SK-N-DZ (cell line): Measurements from ENCODE around the gene FITM2. TPM values are rescaled to one million over a fixed set of nuclear protein-coding genes. Genes with fewer than 3 reads are reported as not detected.
"Not testable (repeated sequence)": the region's sequence is repeated elsewhere in the genome, so short reads cannot be mapped to it uniquely, and the experiment has no call there.

Experiments used
- DNase-seq: peaks from one replicate; pipeline ENCODE4 v3.0.0-alpha.2; 2015; ENCODE audit warnings: low spot score
- polyA plus RNA-seq, 2 experiments: library from polyadenylated mRNA; depleted of rRNA; stranded (reverse); fragments of >200 nt; gene quantifications; 2 replicates each; pipeline ENCODE4 v1.2.3, GENCODE V29; 2014

The FITM2 gene, protein sequence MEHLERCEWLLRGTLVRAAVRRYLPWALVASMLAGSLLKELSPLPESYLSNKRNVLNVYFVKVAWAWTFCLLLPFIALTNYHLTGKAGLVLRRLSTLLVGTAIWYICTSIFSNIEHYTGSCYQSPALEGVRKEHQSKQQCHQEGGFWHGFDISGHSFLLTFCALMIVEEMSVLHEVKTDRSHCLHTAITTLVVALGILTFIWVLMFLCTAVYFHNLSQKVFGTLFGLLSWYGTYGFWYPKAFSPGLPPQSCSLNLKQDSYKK
- 6.6 and 6.8 TPM in 2 replicates for polyA plus RNA-seq (2014; cell fraction: cytosol; rRNA removed)
- 5.0 and 5.9 TPM in 2 replicates for polyA plus RNA-seq (2014; cell fraction: nucleus; rRNA removed)

DNA sequence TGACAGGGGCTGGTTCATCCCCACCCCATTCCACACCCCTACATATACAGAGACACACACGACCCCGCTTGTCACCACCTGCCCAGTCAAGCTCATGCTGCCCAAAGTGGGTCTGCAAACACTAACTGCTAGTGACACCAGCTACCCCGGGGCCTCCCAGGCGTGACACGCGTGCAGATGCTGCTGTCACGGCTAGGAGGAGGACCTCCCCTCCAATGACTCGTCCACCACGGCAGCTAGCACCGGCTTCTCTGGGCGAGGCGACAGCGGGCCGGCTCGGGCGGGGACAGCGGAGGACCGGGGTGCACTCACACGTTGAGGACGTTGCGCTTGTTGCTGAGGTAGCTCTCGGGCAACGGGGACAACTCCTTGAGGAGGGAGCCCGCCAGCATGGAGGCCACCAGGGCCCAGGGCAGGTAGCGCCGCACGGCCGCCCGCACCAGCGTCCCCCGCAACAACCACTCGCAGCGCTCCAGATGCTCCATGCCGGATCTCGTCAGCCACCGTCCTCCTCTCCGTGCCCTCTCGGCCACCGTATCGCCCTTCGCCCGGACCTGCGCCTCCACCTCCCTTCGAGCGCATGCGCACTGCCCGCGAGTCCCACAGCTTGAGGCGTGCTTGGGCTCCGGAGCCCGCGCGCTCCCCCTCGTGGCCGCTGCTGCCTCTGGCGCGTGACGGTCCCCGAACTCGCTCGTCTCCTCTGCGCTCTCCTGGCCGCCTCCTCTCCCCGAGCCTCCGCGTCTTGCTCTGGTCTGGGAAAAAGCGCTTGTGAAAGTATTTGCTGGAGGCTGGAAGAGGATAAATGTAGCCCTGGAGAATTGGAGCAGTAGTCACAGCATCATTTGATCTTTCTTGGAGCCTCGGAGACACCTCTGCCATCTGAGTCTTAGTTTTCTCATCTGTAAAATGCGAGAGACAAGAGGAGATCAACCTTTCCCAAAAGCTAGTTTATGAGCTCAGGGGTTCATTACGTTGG, at the start of gene FITM2:
Gene FITM2, minus strand, starts transcription at position 539 of the 976 bp plus-strand sequence. Its CDS starts 54 bp downstream, at position 485.
- peak; percentile 99 for DNase-seq

DNA sequence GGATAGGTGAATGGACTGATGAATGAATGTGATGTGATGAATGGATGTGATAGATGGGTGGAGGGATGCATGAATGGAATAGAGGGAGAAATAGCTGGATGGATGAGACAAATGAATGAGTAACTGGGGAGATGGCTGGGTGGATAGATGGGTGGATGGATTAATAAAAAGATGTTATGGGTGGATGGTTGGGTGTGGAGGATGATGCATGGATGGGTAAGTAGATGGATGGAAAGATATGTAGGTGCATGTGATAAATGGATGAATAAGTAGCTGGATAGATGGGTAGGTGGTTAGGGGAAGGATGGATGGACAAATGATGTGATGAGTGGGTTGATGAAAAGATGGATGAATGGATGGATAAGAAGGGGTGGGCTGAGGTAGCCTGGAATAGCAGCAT, 49.2 kb upstream of the FITM2 start:
- no peak for DNase-seq

DNA sequence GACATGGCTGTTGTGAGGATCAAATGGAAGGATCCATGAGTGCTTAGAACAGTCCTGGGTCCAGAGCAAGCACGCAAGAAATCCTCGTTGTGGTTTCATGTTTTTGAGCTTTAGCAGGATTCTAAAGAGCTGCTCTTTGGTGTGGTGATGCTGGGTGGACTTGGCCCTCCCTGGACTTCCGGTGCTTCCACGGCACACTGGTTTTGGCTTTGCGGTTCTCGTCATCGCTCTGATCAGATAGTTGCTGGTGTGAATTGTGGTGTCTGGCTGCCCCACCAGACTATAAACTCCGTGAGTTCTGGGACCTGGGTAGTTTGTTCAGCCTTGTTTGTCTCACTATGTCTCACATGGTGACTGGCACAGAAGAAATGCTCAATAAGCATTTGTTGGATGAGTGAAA, 47.8 kb upstream of the FITM2 start:
- DNase-seq: no peak

- DNase-seq: no peak
These were observed 46.6 kb upstream of the FITM2 start for GRCh38 chr20:44357555-44358125.

DNA sequence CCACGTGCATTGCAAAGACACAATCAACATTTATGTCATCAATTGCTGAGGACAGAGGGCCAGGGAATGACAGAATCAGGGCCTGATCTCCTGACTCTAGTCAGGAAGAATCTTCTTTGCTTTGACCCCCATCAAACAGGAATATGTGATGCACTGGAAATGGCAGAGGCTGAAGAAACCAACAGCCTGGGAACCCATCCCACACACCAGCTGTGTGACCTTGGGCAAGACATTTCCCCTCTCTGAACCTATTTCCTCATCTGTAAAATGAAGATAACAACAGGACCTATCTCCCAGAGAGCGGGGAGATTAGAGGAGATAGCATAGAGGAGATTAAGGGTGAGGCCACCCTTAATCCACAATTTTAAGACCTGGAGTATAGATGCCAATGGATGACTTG, 46.0 kb upstream of the FITM2 start:
- DNase-seq: no peak

- DNase-seq: no peak
These were observed 45.3 kb upstream of the FITM2 start for GRCh38 chr20:44356353-44356723.

DNA sequence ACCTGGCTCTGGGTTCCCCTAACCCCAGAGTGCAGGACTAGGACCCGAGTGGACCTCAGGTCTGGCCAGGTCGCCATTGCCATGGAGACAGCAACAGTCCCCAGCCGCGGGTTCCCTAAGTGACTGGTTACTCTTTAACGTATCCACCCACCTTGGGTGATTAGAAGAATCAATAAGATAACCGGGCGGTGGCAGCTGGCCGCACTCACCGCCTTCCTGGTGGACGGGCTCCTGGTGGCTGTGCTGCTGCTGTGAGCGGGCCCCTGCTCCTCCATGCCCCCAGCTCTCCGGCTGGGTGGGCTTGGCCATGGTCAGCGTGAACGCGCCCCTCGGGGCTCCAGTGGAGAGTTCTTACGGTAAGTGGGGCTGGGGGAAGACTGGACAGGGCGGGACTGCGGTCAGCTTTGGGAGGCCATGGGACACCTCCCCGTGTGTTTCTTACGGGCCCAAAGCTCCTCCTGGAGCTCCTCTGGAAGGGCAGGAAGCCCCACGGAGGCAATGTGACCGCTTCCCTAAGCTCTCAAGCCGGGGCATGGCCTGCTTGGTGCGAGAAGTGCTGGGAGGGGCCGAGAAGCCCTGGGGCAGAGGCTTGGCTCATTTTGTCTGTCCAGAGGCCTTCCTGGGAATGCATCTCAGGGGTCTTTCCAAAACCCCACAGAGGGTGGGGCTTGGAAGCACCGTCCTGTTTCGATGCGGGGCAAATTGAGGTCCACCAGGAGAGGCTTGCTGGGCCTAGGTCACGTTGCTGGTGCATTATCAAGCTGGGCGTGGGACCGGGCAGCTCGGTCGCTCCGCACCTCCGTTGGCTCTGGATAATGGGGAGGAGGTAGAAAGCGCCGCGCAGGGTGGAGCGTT, 44.7 kb upstream of the FITM2 start, which contains the start of gene HNF4A:
Gene HNF4A, plus strand, starts transcription at position 202 of the 855 bp plus-strand sequence. Its CDS starts 106 bp downstream, at position 308.
- no peak for DNase-seq

DNA sequence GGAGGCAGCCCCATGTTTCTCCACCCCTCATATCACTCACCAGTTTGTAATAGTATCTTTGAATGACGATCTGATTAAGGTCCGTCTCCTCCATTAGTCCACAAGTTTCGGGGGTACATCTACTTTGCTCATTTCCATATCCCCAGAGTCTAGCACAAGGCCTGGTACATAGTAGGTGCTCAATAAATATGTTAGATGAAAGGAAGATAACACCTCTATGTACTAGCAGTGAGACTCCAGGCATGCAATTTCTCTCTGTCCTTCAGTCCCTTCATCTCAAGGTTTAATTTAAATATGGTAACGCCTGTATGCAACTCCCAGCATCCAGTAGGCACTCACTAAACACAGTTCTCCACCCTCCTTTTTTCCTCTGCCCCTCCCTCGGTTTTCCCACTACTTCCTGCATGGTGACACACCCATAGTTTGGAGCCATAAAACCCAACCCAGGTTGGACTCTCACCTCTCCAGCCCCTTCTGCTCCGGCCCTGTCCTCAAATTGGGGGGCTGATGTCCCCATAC, 44.0 kb upstream of the FITM2 start:
- DNase-seq: no peak

- no peak for DNase-seq
These were observed 39.6 kb upstream of the FITM2 start for GRCh38 chr20:44350567-44350966.

DNA sequence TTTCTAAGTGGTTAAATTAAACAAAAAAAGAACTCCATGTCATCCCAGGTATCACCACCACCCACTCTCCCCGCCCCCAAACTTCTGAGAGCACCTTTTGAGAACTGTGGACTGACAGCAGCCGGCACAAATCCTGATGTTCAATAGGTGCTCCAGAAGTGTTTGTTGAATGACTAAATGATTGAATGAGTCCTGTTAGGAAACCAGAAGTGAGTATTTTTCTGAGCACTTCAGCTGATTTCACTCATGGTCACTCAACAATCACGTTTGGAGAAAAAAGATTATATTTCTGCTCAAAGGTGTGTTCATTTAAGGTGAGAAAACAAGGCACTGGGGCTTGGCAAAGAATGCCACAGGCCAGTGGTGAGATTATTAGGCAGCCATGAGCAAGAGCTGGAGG, 38.3 kb upstream of the FITM2 start:
- DNase-seq: no peak

- no peak for DNase-seq
These were observed 37.2 kb upstream of the FITM2 start for GRCh38 chr20:44348168-44348659.

DNA sequence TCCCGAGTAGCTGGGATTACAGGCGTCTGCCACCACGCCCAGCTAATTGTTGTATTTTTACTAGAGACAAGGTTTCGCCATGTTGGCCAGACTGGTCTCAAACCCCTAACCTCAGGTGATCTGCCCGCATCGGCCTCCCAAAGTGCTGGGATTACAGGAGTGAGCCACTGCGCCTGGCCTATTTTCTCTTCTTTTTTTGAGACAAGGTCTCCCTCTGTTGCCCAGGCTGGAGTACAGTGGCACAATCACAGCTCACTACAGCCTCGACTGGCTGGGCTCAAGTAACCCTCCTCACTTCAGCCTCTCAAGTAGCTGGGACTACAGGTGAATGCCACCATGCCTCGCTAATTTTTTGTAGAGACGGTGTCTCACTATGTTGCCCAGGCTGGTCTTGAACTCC, 34.9 kb upstream of the FITM2 start:
- not testable (repeated sequence) for DNase-seq

DNA sequence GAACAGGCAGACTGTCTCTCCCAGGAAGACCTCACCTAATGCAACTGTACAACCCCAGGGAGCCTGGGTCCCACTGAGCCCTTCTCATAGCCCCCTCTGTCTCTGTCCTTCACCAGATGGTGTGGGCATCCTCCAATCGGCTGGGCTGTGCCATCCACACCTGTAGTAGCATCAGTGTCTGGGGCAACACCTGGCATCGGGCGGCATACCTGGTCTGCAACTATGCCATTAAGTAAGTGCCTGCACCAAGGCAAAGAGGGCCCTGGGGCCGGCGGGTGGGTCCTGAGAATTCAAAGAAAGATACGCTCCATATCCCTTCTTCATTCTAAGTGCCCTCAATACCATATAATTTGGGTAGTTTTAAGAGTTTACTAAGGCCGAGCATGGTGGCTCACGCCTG, 34.1 kb upstream of the FITM2 start:
- DNase-seq: no peak

DNA sequence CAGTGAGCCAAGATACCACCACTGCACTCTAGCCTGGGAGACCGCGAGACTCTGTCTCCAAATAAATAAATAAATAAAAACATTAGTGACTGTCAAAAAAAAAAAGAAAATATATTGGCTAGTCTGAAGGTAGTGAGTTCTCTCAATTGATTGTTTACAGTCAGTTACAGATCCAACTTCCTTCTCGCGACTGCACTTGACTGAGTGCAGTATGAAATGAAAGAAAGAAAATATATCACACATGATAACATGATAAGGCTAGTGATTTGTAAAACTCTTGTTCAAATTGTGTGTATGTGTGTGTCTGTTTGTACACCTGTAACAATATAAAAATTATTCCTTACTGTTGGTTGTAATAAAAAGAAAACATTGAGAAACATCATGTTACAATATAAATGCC, 33.7 kb upstream of the FITM2 start:
- DNase-seq: no peak

GRCh38 chr20:44343162-44343675, 32.2 kb upstream of the FITM2 start:
- no peak for DNase-seq

DNA sequence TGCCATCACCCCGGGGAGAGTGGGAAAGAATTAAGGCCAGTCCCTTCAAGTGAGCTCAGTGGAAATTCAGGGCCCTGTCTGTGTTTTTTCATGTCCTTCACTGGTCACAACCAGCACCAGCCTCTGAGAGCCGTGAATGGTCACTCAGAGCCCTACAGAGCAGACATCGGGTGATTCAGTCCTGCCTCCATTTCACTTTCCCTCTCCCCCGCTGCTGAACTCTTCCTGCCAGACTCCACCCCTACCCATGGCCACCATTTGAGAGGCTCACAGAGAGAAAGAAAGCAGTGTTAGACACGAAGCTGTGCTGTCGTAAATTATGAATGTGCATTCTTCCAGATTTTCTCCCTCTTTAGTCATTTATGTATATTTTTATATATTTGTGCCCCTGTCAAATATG, 31.2 kb upstream of the FITM2 start:
- DNase-seq: no peak

- DNase-seq: no peak
These were observed 25.9 kb upstream of the FITM2 start, which contains the start of gene R3HDML for GRCh38 chr20:44336725-44337380. Gene R3HDML, plus strand, starts transcription at chr20:44337043. Its CDS starts 115 bp downstream, at chr20:44337158.

GRCh38 chr20:44336086-44336485, 25.1 kb upstream of the FITM2 start:
- DNase-seq: no peak

DNA sequence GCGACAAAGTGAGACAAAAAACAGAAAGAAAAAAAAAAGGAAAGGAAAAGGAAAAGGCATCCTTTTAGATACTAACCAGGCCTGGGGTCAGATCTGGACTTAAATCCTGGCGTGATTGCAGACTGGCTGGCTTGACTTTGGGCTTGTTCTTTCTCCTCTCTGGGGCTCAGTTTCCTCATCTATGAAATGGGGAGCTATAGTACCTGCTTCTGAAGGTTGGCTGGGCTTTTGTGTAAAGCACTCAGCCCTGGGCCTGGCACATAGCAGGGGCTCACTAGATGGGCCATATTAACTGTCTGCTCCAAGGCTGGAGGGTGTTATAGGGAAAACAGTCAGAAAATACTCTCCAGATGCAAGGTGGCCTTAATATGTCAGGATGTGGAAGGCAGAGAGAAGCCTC, 24.7 kb upstream of the FITM2 start:
- no peak for DNase-seq

DNA sequence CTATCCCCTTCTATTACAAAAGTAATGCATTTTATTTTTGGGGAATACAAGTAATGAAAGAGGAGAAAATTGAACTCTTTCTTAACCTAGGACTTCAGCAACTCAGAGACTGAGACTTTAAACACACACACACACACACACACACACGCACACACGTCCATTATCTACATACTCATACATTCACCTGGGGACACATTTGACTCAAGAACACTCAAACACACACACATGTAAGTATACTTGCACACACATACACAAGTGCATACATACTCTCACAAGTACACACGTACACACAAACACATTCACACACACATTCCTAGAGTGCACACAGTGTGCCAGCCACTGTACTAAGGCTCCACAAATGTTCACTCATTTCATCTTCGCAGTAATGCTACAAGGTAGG, 23.7 kb upstream of the FITM2 start:
- no peak for DNase-seq
